ENCODE measurements around the gene BTBD17.
A peak's percentile ranks its signal among the peaks of the same experiment; 100 is the strongest.

The BTBD17 gene

DNA sequence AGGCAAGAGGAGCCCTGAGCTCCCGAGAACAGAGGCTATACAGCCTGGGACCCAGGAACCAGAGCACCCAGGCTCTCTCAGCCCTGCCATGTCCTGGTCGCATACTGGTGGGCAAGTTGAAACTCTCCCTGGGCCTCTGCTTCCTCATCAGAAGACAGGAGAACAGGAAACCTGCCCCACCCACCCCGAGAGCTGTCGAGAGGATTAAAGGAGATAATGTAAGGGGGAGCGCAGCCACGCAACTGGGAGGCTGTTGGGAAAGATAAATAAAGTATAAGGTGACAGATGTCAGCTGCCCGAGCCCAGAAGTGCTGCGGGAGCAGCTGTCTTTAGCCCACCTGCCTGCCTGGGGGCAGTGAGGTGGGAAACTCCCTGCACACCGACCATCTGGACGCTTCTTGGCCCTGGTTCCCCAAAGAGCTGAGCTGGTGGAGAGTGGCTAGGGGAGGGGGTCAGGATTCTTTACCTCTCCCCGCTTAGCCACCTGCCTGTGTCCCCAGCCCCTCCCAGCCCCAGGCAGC lies 28.8 kb downstream of the BTBD17 start:
- DNase-seq: peak; percentile 93

GRCh38 chr17:74332017-74332650 lies 29.5 kb downstream of the BTBD17 start:
- DNase-seq: peak; percentile 17

GRCh38 chr17:74330446-74330845 lies 31.2 kb downstream of the BTBD17 start:
- DNase-seq: no peak

DNA sequence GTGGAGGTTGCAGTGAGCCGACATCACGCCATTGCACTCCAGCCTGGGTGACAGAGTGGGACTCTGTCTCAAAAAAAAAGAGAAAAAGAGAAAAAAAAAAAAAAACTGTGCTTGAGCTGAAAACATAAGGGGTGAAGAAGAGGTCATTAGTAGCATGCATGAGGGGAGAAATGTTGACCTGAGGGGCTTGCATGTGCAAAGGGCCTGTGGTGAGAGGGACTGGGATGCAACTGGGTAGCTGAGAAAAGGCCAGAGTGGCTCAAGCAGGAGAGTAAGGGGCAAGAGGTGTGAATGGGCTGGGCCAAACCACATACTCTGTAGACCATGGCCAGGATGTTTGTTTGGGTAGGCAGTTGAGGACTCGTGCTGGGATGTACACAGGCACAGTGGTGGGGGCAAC lies 32.3 kb downstream of the BTBD17 start:
- DNase-seq: no peak

DNA sequence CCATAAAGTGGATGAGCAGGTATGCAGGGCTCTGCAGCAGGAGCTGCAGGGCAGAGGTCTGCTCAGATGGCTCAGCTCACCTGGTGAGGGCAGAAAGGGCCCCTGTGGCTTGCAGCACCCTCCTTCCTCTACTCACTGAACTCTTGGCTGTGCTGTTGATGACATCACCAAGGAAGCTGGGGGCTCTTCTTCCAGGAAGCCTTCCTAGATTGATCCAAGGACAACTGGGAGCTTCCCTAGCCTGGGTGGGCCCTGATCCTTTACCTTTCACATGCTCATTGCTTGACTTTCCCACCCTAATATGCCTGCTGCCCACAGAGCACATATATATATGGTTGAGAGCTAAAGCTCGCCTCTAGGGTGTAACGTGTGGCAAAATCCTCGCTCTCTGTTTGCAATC lies 33.2 kb downstream of the BTBD17 start:
- no peak for DNase-seq

DNA sequence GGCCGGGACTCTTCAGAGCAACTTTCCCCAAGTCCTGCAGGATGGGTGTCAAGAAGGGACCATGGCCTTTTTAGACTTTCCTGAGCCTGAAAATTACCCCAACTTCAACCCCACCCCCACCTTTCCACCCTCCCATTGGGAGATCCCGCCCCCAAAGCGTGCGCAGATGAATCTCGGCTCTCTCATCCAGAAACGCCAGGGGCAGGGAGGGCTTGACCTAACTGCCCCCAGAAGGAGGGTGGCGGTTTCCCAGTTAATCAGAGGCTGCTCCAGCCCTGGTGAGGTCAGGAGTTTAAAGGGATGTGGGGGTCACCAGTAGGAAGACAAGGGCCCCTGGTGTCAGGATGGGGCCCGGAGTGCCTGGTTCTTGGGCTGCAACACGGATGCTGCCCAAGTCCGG lies 35.2 kb downstream of the BTBD17 start:
- no peak for DNase-seq

GRCh38 chr17:74325743-74326379 lies 35.8 kb downstream of the BTBD17 start, which contains the start of gene KIF19:
Gene KIF19 (plus strand): TSS chr17:74326226. CDS start chr17:74326350, 124 bp downstream.
- no peak for DNase-seq

- no peak for DNase-seq
Measured at GRCh38 chr17:74325376-74325742, 36.3 kb downstream of the BTBD17 start.

GRCh38 chr17:74324521-74324920 lies 37.1 kb downstream of the BTBD17 start:
- no peak for DNase-seq

DNA sequence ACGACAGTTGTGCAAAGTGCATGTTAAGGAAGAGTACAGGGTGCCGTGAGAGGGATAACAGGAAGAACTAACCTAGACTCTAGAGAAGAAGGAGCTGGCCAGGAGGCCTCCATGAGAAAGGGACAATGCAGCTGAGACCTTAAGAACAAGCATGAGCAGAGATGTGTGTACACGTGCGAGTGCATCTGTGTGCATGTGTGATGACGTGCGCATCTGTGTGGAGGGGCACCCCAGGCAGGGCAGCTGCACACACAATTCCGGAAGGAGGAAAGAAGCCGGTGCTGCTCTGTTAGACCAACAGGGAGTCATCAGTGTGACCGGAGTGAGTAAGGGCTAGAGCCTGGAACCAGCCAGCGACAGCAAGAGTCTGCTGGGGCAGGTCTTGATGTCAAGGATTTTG lies 43.3 kb downstream of the BTBD17 start:
- no peak for DNase-seq

GRCh38 chr17:74317071-74317470 lies 44.6 kb downstream of the BTBD17 start:
- DNase-seq: no peak

- no peak for DNase-seq
Measured at GRCh38 chr17:74316220-74316619, 45.4 kb downstream of the BTBD17 start.

DNA sequence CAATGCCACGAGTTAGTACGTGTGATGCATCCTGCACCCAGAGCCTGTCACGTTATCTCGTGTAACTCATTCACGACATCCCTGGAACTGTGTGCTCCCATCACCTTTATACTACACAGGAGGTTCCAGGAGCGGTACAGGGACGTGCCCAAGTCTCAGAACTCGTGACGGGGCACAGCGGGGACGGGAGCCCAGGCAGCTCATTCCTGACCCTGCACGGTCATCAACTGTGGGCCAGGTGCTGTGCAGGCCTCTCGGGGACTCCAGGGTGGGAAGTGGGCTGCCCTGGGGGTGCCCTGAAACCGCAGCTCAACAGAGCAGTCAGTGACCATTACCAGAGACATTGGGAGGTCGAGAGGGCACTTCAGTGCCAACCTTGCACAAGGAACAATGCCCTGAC lies 46.8 kb downstream of the BTBD17 start:
- no peak for DNase-seq

DNA sequence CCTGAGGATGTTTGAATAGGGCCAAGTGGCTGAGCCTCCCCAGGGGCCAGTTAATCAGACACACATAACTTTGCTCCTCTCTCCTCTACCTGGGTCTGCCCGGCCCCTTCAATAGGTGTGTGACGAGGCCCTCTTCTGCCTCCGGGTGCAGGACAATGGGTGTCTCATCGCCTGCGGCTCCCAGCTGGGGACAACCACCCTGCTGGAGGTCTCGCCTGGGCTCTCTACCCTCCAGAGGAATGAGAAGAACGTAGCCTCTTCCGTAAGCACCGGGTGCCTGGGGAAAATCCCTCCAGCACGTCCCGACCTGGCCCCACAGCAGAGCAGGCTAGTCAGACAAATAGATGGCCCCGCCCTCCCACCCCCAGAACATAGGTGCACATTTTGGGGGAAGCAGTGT lies 51.8 kb downstream of the BTBD17 start:
- no peak for DNase-seq

- no peak for DNase-seq
Measured at GRCh38 chr17:74307984-74308773, 53.5 kb downstream of the BTBD17 start.

Data from NCI-H1105 treated with DMSO at 0.1 percent for 48 hours (cell line).